GM12891 (cell line): ENCODE data around the gene SMC4.
A peak's percentile ranks its signal among the peaks of the same experiment; 100 is the strongest.

Source experiments
- DNase-seq: peaks from one replicate; pipeline ENCODE4 v3.0.0; 2011; ENCODE audit warnings: low spot score; ENCODE audit not compliant: insufficient read length
- FAIRE-seq: peaks from 2 replicates; lab custom pipeline; 2011; peaks lifted over from hg19 to GRCh38; lab: Jason Lieb, UNC
- PAX5 ChIP-seq: IDR thresholded peaks from 2 replicates; pipeline ENCODE4 v1.6.1; 2011; ENCODE audit warnings: low read length, moderate library complexity, mild to moderate bottlenecking; ENCODE audit not compliant: insufficient read depth, severe bottlenecking
- POLR2A ChIP-seq: IDR thresholded peaks from 2 replicates; pipeline ENCODE4 v1.6.1; 2011; ENCODE audit warnings: low read depth, low read length, control low read depth
- POLR2AphosphoS5 ChIP-seq: IDR thresholded peaks from 2 replicates; pipeline ENCODE4 v1.6.1; 2011; ENCODE audit warnings: low read depth, low read length, control low read depth
- POU2F2 ChIP-seq: IDR thresholded peaks from 2 replicates; pipeline ENCODE4 v1.6.1; 2011; ENCODE audit warnings: low read depth, mild to moderate bottlenecking, control low read depth, low read length, moderate library complexity
- SPI1 ChIP-seq: IDR thresholded peaks from 2 replicates; pipeline ENCODE4 v1.6.1; 2011; ENCODE audit warnings: low read depth, low read length, control low read depth
- TAF1 ChIP-seq: IDR thresholded peaks from 2 replicates; pipeline ENCODE4 v1.6.1; 2011; ENCODE audit warnings: low read depth, low read length, control low read depth

The SMC4 gene

GRCh38 chr3:160403796-160404470 is 4.5 kb downstream of the SMC4 start:
- no peak for FAIRE-seq

GRCh38 chr3:160409812-160410610 is 10.6 kb downstream of the SMC4 start:
- FAIRE-seq (no peak), DNase-seq (no peak)
- TF ChIP-seq SPI1: no peak
- no peak for TF ChIP-seq POLR2A
- TF ChIP-seq POLR2AphosphoS5: no peak
- no peak for TF ChIP-seq POU2F2
- TF ChIP-seq PAX5: no peak
- no peak for TF ChIP-seq TAF1

More at GRCh38 chr3:160403796-160404470, 4.5 kb downstream of the SMC4 start:
- TF ChIP-seq POLR2AphosphoS5: no peak
- TF ChIP-seq POLR2A: no peak
- no peak for TF ChIP-seq PAX5
- TF ChIP-seq TAF1: no peak
- no peak for TF ChIP-seq SPI1
- TF ChIP-seq POU2F2: no peak
- DNase-seq: no peak

DNA sequence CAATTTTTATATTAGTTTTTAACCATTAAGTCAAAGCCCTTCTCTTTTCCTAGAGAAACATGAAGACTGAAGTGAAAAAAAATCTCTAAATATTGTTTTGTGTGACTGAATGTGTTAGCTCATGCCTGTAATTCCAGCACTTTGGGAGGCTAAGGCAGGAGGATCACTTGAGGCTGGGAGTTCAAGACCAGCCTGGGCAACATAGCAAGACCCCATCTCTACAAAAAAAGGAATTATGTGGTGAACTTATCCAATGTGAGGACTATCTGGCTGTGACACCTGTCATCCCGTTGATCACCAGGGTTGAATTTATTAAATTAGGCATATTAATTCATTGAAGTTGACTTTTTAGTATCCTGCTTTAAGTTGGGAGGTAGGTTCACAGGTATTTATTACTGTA is 13.0 kb downstream of the SMC4 start:
- FAIRE-seq: no peak
- DNase-seq: no peak
- TF ChIP-seq TAF1: no peak
- TF ChIP-seq POLR2AphosphoS5: no peak
- TF ChIP-seq POLR2A: no peak
- no peak for TF ChIP-seq POU2F2
- no peak for TF ChIP-seq PAX5
- no peak for TF ChIP-seq SPI1

GRCh38 chr3:160413613-160414248 is 14.3 kb downstream of the SMC4 start:
- DNase-seq (no peak), FAIRE-seq (no peak)
- TF ChIP-seq POLR2A: no peak
- TF ChIP-seq POU2F2: no peak
- no peak for TF ChIP-seq POLR2AphosphoS5
- TF ChIP-seq TAF1: no peak
- TF ChIP-seq PAX5: no peak
- TF ChIP-seq SPI1: peak; percentile 33

DNA sequence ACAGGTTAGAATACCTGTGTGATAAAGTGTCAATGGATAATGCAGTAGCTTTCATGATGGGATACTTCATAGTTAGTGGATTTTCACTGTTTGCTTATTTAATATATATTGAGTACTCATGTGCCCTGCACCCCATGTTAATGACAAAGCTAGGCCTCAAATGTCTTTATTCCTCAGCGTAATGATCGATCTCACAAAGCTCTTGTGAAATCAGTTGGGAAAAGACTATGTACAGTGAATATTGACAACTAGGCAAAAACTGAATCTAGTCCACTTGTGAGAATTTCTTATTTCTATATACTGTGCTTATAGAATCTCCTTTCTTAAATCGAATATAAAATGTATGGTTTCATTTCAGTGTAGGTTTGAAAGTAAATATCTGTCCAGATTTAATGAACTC is 17.9 kb downstream of the SMC4 start:
- FAIRE-seq: no peak
- TF ChIP-seq POLR2AphosphoS5: no peak
- no peak for TF ChIP-seq POLR2A
- TF ChIP-seq PAX5: no peak
- TF ChIP-seq TAF1: no peak
- TF ChIP-seq SPI1: no peak
- no peak for TF ChIP-seq POU2F2
- no peak for DNase-seq

- DNase-seq: no peak
- TF ChIP-seq SPI1: no peak
- TF ChIP-seq POLR2AphosphoS5: peak; percentile 56; the same call in 1 of the 2 replicates
- FAIRE-seq: no peak
Observed at GRCh38 chr3:160427832-160428424, 28.5 kb downstream of the SMC4 start.

- TF ChIP-seq TAF1 (no peak), POLR2AphosphoS5 (no peak), POLR2A (no peak; the same call in 1 of the 2 replicates), POU2F2 (no peak), SPI1 (no peak), PAX5 (no peak)
- FAIRE-seq: no peak
- DNase-seq: no peak
Observed at GRCh38 chr3:160434071-160434470, 34.6 kb downstream of the SMC4 start.

DNA sequence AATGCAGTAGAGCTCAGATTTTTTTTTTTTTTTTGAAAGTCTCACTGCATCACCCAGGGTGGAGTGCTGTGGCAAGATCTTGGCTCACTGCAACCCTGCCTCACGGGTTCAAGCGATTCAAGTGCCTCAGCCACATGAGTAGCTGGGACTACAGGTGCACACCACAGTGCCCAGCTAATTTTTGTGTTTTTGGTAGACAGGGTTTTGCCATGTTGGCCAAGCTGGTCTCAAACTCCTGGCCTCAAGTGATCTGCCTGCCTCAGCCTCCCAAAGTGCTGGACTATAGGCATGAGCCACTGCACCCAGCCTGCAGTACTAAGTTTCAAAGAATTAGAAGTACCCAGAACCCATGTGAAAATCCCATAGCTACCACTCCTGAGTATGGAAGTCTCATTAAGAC is 35.6 kb downstream of the SMC4 start:
- DNase-seq: no peak
- TF ChIP-seq PAX5 (no peak), TAF1 (no peak), POLR2A (no peak), POLR2AphosphoS5 (no peak; the same call in 1 of the 2 replicates), SPI1 (no peak), POU2F2 (no peak)
- FAIRE-seq: no peak

- FAIRE-seq (no peak), DNase-seq (no peak)
- no peak for TF ChIP-seq POU2F2
- no peak for TF ChIP-seq PAX5
- TF ChIP-seq POLR2A: no peak
- TF ChIP-seq SPI1: no peak
- TF ChIP-seq POLR2AphosphoS5: no peak
- no peak for TF ChIP-seq TAF1
Observed at GRCh38 chr3:160435747-160436146, 36.3 kb downstream of the SMC4 start.

- FAIRE-seq (no peak), DNase-seq (no peak)
- TF ChIP-seq SPI1: no peak
- TF ChIP-seq POLR2A: no peak
- TF ChIP-seq POU2F2: no peak
- TF ChIP-seq PAX5: no peak
- no peak for TF ChIP-seq TAF1
- TF ChIP-seq POLR2AphosphoS5: no peak
Observed at GRCh38 chr3:160437083-160437455, 37.6 kb downstream of the SMC4 start.
